AG04450 (cell line): ENCODE results near the gene GATB. TPM values are rescaled to one million over a fixed set of nuclear protein-coding genes. Genes with fewer than 3 reads are reported as not detected.

Source experiments
- CTCF ChIA-PET: fragments of 300-600, 350-600 bp; formaldehyde crosslinking; extraction: SDS; loops from one replicate; lab custom pipeline; 2022; ENCODE audit warnings: antibody characterized with exemption, inconsistent platforms; lab: Charles Lee
- POLR2A ChIA-PET: fragments of 350-600 bp; formaldehyde crosslinking; extraction: SDS; loops from one replicate; lab custom pipeline; 2021; ENCODE audit warnings: antibody characterized with exemption, inconsistent platforms; lab: Yijun Ruan, JAX
- DNase-seq: peaks from one replicate; pipeline ENCODE4 v3.0.0-alpha.2; 2011; ENCODE audit warnings: low read depth, low spot score
- H3K27ac ChIP-seq: one replicate; pipeline ENCODE4 v1.5.1; 2012; ENCODE audit warnings: low read depth, low read length, control low read depth
- H3K27me3 ChIP-seq: one replicate; pipeline ENCODE4 v1.6.0; 2012; ENCODE audit warnings: low read length; ENCODE audit not compliant: control insufficient read depth, insufficient read depth
- H3K4me3 ChIP-seq: 2 replicates; pipeline ENCODE4 v1.5.1; 2011; ENCODE audit warnings: mild to moderate bottlenecking, low read depth, low read length, control low read depth
- H3K9me3 ChIP-seq: 2 replicates; pipeline ENCODE4 v1.5.1; 2012; ENCODE audit warnings: low read length; ENCODE audit not compliant: control insufficient read depth, insufficient read depth
- polyA plus RNA-seq: library from polyadenylated mRNA; depleted of rRNA; stranded (reverse); fragments of >200 nt; gene quantifications from 2 replicates; pipeline ENCODE4 v1.2.3, GENCODE V29; 2011
- TF ChIP-seq, protein P1 (sequence below): IDR thresholded peaks from 2 replicates; pipeline ENCODE4 v1.5.1; 2011; ENCODE audit warnings: low read depth, low read length, control low read depth, inconsistent platforms

The GATB gene
- polyA plus RNA-seq, 1 experiment = 28.0 TPM

DNA sequence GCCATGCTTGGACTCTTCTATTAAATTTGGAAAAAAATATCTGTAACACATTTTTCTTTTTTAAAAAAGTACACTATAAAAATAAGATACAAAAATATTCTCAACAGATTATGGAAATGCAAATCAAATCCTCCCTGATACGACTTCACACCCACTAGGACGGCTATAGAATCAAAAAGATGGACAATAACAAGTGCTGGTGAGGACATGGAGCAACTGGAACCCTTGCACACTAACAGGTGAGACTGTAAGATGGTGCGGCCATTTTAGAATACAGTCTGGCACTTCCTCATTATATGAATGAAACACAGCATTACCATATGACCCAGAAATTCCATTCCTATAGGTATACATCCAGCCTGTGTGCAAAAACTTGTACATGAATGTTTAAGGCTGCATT, 83.6 kb downstream of the GATB start:
- CTCF ChIA-PET = no interaction called here
- no peak for DNase-seq
- no peak overlapping the region for H3K27ac ChIP-seq
- no peak overlapping the region for H3K4me3 ChIP-seq
- POLR2A ChIA-PET = no interaction called here
- no peaks in the 10 kb centered on the region for H3K27me3 ChIP-seq
- TF ChIP-seq, protein P1, sequence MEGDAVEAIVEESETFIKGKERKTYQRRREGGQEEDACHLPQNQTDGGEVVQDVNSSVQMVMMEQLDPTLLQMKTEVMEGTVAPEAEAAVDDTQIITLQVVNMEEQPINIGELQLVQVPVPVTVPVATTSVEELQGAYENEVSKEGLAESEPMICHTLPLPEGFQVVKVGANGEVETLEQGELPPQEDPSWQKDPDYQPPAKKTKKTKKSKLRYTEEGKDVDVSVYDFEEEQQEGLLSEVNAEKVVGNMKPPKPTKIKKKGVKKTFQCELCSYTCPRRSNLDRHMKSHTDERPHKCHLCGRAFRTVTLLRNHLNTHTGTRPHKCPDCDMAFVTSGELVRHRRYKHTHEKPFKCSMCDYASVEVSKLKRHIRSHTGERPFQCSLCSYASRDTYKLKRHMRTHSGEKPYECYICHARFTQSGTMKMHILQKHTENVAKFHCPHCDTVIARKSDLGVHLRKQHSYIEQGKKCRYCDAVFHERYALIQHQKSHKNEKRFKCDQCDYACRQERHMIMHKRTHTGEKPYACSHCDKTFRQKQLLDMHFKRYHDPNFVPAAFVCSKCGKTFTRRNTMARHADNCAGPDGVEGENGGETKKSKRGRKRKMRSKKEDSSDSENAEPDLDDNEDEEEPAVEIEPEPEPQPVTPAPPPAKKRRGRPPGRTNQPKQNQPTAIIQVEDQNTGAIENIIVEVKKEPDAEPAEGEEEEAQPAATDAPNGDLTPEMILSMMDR = no peak
- H3K9me3 ChIP-seq = no peaks in the 10 kb centered on the region

DNA sequence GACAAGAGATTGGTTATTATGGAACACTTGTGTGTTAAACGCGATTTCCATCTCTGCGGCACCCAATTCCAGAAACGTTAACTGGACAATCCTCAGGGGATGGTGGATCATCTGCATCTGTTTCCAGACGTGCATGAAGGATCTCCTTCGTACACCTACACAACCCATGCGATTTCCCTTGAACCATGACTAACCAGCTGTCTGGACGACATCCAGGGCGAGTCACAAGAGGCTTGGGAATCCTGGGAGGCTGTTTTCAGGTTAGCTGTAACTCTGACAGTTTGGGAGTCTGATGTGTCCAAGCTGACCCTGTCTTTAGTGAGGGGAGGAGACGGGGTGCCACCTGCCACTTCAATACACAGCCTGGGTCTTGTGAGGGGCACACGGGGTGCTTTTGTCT, 84.5 kb downstream of the GATB start:
- no peaks in the 10 kb centered on the region for H3K9me3 ChIP-seq
- H3K27me3 ChIP-seq = no peaks in the 10 kb centered on the region
- POLR2A ChIA-PET = no interaction called here
- peak; percentile 69 for DNase-seq
- peak overlapping the region; percentile 21 for H3K27ac ChIP-seq
- TF ChIP-seq, protein P1 = no peak
- CTCF ChIA-PET = no interaction called here
- H3K4me3 ChIP-seq = no peak overlapping the region

DNA sequence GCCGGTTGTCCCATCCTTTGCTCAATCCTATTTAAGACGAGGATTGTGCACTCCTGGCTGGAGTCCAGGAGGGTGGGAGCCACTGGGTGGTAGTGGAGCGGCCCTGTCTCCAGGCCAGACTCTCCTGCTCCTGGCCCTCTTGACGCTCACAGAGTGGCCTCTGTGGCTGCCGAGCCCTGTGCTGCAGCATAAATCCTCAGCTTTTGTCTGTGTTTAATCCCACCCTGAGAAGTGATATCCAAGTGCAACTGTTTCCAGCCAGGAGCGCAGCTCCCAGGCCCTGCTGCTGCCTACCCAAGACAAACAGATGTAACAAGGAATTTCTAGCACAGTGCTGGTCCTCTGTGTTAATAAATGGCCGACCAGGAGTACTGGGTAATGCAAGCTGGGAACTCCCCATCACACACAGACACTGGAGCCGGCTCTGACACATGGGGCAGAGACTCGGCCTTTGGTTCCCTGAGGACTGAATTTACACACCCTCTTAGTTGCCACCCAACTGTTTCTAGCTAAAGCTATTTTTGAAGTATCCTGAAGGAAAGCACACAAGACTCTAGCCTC, 85.3 kb downstream of the GATB start:
- CTCF ChIA-PET = no interaction called here
- TF ChIP-seq, protein P1 = no peak

DNA sequence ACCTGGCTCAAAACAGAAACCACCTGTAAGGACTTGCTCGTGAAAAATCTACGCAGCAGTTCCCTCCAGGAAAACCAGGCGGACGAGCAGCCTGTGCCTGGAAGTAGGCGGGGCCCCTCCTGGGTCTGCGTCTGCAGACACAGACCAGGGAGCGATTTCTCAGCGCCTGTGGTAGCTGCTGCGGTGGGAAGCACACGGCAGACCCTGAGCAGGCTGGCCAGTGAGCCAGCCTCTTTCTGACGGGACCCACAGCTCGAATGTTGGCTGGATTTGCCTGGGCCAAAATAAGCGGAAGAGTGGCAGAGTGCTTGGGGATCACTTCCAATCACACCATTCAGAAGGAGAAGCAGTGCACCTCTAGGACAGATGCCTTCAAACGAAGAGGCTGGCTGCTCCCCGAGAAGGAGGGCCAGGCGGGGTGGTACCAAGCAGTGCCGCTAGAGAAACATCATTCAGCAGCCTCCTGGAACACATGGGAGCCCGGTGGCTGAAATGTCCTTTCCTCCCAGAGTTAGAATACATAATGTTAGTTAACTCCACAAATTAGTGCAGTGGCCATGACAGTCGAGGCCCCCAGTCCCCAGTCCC, 85.9 kb downstream of the GATB start:
- H3K27ac ChIP-seq = no peak overlapping the region
- TF ChIP-seq, protein P1 = 0 out of 2 replicates have a peak, but pooled peaks have one; percentile 14
- CTCF ChIA-PET = no interaction called here
- H3K27me3 ChIP-seq = no peaks in the 10 kb centered on the region
- H3K4me3 ChIP-seq = no peak overlapping the region
- POLR2A ChIA-PET = interaction anchor here (0.6 kb wide), 1 partner anchor 548 kb away, joined by 12 read pairs; no protein-coding TSS in a partner anchor
- no peaks in the 10 kb centered on the region for H3K9me3 ChIP-seq
- DNase-seq = no peak

More for the DNA sequence above, 85.3 kb downstream of the GATB start:
- no peaks in the 10 kb centered on the region for H3K9me3 ChIP-seq
- no peak overlapping the region for H3K4me3 ChIP-seq
- peak overlapping the region; percentile 31 for H3K27ac ChIP-seq
- no peak for DNase-seq
- POLR2A ChIA-PET = interaction anchor here (0.6 kb wide), 1 partner anchor 549 kb away, joined by 12 read pairs; no protein-coding TSS in a partner anchor
- H3K27me3 ChIP-seq = no peaks in the 10 kb centered on the region

DNA sequence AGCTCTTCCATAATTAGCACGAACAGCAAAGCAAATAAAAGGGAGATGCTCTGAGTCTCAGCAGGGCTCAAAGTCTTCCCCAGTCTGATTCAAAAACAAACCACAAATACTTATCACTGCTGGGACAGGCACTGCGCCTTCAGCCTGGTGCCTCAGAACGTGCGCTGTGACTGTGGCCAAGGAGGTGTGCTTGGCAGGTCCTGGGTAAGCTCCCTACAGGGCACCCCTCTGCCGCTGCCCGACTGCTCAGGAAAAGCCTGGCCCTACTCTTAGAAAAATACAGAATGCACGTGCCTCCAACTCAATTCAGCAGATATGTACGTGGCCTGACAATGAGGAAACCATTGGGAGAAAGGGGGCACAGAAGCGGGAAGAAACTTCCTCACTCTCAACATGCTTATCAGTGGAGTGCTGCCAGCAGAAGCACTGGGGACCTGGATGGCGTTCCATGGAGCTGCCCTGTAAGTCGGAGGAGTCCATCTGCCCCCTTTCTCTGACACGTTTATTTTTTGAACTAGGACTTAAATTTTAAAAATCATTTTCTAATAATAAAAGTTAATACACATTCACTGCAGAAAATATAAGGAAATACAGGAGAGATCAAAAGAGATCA, 86.8 kb downstream of the GATB start:
- TF ChIP-seq, protein P1 = no peak
- Histone ChIP-seq H3K27ac (no peak overlapping the region), H3K9me3 (no peaks in the 10 kb centered on the region), H3K27me3 (no peaks in the 10 kb centered on the region), H3K4me3 (no peak overlapping the region)
- CTCF ChIA-PET = no interaction called here
- no peak for DNase-seq
- POLR2A ChIA-PET = no interaction called here
